DMS 273 (cell line): Measurements from ENCODE around the gene ROBO1.
A peak's percentile ranks its signal among the peaks of the same experiment; 100 is the strongest.
"Not testable (repeated sequence)": the region's sequence is repeated elsewhere in the genome, so short reads cannot be mapped to it uniquely, and the experiment has no call there.

Source experiments
- DNase-seq: peaks from one replicate; lab custom pipeline; 2025; ENCODE audit not compliant: unreplicated experiment; lab: John Stamatoyannopoulos, UW

Gene ROBO1

GRCh38 chr3:79325833-79326383, 441.9 kb downstream of the ROBO1 start:
- not testable (repeated sequence) for DNase-seq

- no peak for DNase-seq
Observed at GRCh38 chr3:79317551-79318518, 450.0 kb downstream of the ROBO1 start.

- DNase-seq: no peak
Observed at GRCh38 chr3:79314962-79315361, 452.8 kb downstream of the ROBO1 start.

DNA sequence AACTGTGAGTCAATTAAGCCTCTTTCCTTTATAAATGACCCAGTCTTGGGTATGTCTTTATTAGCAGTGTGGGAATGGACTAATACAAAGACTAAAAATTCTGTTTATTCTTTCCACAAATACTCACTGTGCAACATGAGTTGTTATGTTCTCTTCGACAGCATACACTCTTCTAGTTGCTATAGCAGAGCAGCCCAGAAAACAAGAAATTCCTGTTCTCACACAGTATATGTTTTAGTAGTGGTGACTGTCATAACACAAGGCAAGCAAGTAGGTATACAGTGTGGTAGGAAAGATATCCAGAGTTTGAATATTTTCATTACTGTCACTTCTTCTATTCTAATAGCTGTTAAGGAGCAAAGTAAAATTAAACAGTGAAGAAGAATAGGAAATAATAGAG, 453.3 kb downstream of the ROBO1 start:
- DNase-seq: no peak

GRCh38 chr3:79310016-79310415, 457.8 kb downstream of the ROBO1 start:
- DNase-seq: peak; percentile 20

DNA sequence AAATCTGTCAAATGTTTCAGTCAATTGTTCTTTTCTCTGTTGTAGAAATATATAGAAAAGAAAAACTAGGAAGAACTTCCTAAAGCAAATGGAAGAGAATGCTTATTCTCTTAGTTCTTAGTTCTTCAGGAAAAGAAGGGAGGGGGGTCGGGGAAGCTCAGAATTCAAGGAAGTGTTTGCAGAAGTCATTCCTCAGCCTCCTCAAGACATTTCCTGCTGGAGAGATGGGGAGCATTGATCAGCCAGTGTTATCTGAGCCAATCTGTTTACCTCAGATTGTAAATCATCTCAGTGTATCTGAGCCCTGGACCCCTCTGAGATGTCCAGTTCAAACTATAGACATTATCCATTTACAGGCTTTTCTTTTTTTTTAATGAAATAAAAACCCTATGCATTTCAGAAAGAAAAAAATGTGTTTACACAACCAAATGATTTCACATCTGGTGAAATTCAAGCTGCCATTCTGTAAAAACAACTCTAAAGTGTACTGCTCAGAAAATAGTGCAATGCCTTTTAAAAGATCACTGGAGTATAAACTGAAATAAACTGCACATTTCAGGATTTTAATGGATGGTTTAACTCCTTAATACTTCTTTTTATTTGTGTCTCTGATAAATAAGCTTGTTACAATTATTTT, 460.7 kb downstream of the ROBO1 start:
- DNase-seq: peak; percentile 5

DNA sequence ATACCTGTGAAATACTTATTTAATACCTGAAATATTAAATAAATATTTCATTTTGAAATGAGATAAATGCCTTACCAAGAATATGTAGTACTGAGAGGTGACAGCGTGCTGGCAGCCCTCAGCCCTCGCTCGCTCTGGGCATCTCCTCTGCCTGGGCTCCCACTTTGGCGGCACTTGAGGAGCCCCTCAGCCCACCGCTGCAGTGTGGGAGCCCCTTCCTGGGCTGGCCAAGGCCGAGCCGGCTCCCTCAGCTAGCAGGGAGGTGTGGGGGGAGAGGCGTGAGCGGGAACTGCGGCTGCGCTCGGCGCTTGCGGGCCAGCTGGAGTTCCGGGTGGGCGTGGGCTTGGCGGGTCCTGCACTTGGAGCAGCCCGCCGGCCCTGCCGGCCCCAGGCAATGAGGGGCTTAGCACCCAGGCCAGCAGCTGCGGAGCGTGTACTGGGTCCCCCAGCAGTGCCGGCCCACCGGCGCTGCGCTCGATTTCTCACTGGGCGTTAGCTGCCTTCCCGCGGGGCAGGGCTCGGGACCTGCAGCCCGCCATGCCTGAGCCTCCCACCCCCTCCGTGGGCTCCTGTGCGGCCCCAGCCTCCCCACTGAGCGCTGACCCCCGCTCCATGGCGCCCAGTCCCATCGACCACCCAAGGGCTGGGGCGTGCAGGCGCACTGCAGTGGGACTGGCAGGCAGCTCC, 467.7 kb downstream of the ROBO1 start:
- DNase-seq: not testable (repeated sequence)

DNA sequence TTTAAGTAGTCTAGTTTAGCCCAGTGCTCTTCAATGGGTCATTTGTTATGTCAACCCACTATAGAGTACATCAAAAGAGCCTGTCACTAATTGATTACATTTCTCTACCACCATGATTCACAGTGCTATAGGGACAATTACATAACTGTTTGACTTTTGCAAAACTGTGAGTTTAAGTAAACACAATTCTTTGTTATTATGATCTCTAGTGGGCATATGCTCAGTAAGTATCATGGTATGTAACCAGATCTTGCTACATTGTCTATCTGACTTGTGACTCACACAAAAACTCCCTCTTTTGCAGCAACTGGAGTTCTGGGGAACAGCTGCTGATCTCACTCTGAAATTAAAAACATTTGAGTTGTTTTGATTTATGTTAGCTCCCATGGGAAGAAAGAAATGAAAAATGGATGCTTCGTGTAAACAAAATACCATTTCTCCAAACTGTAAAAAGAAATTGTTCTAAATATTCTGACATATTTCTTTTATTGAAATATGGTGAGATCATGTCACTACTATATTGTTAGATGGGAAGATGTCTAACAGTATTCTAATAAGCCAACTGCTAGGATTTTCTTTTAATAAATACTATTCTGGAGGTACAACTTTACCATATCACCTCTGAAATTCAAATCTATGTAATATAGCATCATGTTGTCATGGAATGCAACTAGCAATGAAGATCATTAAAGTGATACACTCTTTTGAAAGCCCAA, 470.4 kb downstream of the ROBO1 start:
- DNase-seq: peak; percentile 79

DNA sequence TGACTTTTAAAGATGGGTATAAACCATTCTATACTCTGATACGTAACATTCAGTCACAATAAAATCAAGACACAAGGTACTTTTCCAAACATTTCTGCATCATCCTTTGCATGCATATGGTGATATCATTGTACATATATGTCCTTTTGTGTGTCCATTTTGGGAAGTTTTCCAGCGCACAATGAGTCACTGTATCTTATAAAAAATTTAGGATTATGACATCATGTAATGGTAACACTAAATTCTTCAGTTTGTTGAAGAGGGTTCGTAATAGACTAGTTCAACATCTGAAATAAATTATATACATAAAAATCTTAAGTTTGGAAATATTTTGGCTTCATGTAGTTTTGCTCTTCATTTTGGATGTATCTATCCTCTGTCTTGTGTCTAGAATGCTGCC, 480.9 kb downstream of the ROBO1 start:
- no peak for DNase-seq

DNA sequence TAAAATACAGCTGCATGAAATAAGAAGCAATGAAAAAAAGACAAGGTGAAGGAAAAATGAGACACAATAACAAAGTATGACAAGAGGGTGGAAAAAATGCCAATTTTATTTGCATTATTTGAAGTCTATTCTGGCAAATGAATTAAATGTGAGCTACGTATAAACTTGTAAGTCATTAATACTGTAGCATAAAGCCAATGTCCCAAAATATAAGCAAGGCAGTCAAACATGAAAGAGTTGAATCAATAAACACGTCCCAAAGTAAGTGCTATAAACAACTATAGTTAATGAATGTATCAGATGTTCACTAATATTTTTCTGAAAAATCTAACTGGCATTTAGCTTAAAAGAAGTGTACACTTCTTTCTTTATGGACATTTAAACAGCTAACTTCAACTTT, 481.9 kb downstream of the ROBO1 start:
- DNase-seq: no peak

DNA sequence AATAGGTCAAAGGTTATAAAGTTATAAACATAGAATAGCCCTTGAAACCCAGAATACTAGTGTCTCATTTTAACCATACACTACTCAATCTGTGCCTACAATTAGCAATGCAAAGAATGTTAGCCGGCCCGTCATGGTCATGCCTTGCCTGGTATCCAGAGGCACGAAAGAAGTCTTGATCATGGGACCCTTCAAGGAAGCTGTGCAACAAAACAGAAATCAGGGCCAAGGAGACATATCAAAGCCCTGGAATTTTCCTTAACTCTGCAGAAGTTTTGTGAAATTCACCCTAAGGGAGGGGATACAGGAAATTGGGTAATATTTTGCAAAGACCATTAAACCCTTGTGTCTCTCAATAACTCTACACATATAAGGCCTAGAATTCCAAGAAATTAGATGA, 482.4 kb downstream of the ROBO1 start:
- DNase-seq: no peak

GRCh38 chr3:79284781-79285180, 483.0 kb downstream of the ROBO1 start:
- DNase-seq: no peak

DNA sequence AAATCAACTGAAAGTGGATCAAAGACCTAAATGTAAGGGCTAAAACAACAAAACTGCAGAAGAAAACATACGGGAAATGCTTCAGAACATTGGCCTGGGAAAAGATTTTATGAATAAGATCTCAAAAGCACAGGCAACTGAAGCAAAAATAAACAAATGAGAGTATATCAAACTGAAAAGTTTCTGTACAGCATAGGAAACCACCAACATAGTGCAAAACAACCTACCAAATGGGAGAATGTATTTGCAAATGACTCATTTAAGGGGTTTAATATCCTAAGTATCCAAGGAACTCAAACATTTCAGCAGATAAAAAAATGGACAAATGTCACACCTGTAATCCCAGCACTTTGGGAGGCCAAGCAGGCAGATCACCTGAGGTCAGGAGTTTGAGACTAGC, 489.1 kb downstream of the ROBO1 start:
- no peak for DNase-seq

DNA sequence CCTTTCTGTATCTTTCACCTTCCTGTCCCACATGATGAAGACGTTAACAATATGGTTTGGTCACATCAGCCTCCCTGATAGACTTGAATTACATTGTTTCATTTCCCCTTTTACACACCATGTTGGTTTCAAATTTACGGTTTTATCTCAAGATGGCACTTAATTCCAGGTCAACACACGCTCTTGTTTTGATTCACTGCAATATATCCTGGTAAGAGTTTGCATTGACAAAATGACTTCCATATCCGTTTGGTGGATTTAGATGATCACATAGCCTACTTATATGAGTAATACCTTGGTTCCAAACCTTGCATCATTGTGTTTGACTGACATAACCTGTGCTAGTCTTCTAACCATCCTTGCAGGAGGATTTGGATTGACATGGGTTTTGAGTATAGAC, 499.4 kb downstream of the ROBO1 start:
- DNase-seq: no peak

DNA sequence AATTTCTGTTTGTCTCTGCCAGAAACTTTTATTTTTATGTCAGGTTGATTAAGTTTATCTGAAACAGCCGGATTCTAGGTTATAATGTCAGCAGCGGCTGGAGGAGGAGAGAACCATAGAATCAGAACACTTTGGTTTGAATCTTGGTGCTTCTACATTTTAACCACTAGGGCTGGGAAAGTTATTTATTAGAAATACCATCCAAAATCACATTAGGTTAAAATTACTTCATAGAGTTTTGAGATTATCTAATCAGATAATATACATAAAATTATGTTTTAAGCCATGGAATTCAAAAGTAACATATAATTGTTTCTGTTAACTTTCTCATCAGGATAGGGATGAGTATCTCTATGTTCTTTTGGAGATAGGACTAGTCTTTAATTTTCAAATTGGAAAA, 502.9 kb downstream of the ROBO1 start:
- no peak for DNase-seq

- DNase-seq: no peak
Observed at GRCh38 chr3:79263423-79263822, 504.4 kb downstream of the ROBO1 start.

DNA sequence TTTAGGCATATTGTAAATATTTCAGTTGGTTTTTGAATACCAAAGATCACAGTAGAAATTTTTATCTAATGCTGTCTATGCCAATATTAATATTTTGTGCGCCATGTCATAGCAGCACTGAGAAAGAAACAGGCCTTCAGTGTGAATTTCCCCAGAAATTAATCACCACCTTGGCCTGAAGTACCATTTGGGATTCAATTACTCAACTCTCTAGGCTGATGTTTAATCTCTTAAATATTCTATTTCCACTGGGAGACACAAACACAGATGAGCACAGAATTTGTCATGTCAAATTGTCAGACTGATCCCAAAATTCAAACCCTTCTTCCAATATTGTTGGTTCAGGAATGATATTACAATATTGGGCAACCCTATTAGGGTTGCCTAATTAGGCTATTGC, 509.3 kb downstream of the ROBO1 start:
- no peak for DNase-seq

- no peak for DNase-seq
Observed at GRCh38 chr3:79257791-79258190, 510.0 kb downstream of the ROBO1 start.

GRCh38 chr3:79255702-79256101, 512.1 kb downstream of the ROBO1 start:
- no peak for DNase-seq

DNA sequence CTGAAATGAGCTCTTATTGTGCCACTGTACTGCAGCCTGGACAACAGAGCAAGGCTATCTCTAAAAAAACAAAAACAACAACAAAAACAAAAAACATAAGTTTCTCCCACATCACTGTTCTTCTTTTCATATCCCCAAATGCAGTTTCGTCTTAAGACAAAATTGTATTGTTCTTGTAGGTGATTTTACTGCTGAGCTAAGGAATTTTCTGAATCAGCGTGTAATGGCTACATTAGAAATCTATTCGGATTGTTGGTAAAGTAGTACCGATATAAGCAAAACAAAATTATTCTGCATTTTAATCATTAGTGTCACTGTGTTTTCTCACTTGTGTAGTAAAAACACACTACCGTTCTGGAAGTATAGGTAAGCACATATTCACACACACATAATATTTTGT, 512.5 kb downstream of the ROBO1 start:
- no peak for DNase-seq

GRCh38 chr3:79253704-79254103, 514.1 kb downstream of the ROBO1 start:
- DNase-seq: no peak
